Mucosa of descending colon (tissue), 3 donors: ENCODE measurements around the gene LCN15. TPM values are rescaled to one million over a fixed set of nuclear protein-coding genes. Genes with fewer than 3 reads are reported as not detected.
A peak's percentile ranks its signal among the peaks of the same experiment; 100 is the strongest.

ENCODE experiments used
- ATAC-seq: fragments of 200-7000 bp; cut with Tn5 transposase; one replicate; pipeline ENCODE4 v1.9.1; 2020; ENCODE audit warnings: mild to moderate bottlenecking, moderate library complexity
- DNase-seq, 3 donors: peaks; one replicate each; pipeline ENCODE4 v3.0.0-alpha.2; 2020
- H3K36me3 ChIP-seq: fragments of 200-600 bp; one replicate; pipeline ENCODE4 v1.8.0; 2021; ENCODE audit warnings: low read depth, mild to moderate bottlenecking
- H3K4me1 ChIP-seq: fragments of 200-600 bp; one replicate; pipeline ENCODE4 v1.8.0; 2021; ENCODE audit warnings: low read depth, mild to moderate bottlenecking
- H3K4me3 ChIP-seq: fragments of 200-600 bp; one replicate; pipeline ENCODE4 v1.8.0; 2021; ENCODE audit warnings: mild to moderate bottlenecking
- H3K9me3 ChIP-seq: fragments of 200-600 bp; one replicate; pipeline ENCODE4 v1.8.0; 2021; ENCODE audit warnings: mild to moderate bottlenecking
- intact Hi-C, 2 donors: fragments of 100-400 bp; cut with DNase I in 1 of 2; cut with micrococcal nuclease in 1 of 2; formaldehyde crosslinking; loops; one replicate each; pipeline versions ENCODE4 v1.11.0 to v1.11.1; 2022; cut with DNase I, micrococcal nuclease
- total RNA-seq, 3 donors: library from RNA; stranded (reverse); fragmentation: NEBNext Ultra II Directional in 2 of 3; extraction: Animal tissue kit (Norgen Biotek cat#: 25700) in 2 of 3; gene quantifications; one replicate each; pipeline versions ENCODE4 v1.2.1 to v1.2.4, GENCODE V29; 2021 to 2023
- TF ChIP-seq, protein P1 (sequence below): fragments of 200-600 bp; IDR thresholded peaks from one replicate; pipeline ENCODE4 v1.8.0; 2022; ENCODE audit warnings: antibody characterized with exemption, mild to moderate bottlenecking
- donor health status: DM: no; HTN: no; CAD: no; lungs with moderate emphysema.
- donor health status: DM: no; HTN: no; CAD: no.
- donor health status: DM: no; HTN: yes; CAD: no.

Gene LCN15
- total RNA-seq, 3 donors from 2014 or later, result 1.6 to 17.2 (median 3.7) TPM

DNA sequence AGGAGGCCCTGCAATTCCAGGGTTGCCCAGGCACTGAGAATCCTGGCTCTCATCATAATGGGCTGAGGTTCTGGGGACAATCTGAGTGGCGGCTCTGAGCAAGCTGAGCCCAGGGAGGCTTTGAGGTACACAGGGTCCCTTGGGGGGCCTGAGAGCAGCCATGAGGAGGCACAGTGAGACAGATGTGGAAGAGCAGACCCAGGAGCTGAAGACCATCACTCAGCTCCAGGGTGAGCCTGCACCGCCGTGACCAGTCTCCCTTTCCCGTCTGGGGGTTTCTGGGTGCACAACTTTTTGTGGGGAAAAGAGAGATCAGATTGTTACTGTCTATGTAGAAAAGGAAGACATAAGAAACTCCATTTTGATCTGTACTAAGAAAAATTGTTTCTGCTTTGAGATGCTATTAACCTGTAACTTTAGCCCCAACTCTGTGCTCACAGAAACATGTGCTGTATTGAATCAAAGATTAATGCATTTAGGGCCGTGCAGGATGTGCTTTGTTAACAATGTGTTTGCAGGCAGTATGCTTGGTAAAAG, 32.0 kb upstream of the LCN15 start, which contains the start of gene CCDC183:
Gene CCDC183 (plus strand): TSS at position 101 of the 537 bp plus-strand sequence. CDS start 60 bp downstream, at position 161.
- ATAC-seq (no peak), DNase-seq (no peak)
- Histone ChIP-seq H3K4me1 (peaks cover 60% of the 10 kb centered on the region), H3K9me3 (no peaks in the 10 kb centered on the region), H3K36me3 (no peaks in the 10 kb centered on the region), H3K4me3 (no peak within 1 kb of the TSS)
- intact Hi-C loops, result no loop called here
- TF ChIP-seq, protein P1, sequence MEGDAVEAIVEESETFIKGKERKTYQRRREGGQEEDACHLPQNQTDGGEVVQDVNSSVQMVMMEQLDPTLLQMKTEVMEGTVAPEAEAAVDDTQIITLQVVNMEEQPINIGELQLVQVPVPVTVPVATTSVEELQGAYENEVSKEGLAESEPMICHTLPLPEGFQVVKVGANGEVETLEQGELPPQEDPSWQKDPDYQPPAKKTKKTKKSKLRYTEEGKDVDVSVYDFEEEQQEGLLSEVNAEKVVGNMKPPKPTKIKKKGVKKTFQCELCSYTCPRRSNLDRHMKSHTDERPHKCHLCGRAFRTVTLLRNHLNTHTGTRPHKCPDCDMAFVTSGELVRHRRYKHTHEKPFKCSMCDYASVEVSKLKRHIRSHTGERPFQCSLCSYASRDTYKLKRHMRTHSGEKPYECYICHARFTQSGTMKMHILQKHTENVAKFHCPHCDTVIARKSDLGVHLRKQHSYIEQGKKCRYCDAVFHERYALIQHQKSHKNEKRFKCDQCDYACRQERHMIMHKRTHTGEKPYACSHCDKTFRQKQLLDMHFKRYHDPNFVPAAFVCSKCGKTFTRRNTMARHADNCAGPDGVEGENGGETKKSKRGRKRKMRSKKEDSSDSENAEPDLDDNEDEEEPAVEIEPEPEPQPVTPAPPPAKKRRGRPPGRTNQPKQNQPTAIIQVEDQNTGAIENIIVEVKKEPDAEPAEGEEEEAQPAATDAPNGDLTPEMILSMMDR, result no peak

DNA sequence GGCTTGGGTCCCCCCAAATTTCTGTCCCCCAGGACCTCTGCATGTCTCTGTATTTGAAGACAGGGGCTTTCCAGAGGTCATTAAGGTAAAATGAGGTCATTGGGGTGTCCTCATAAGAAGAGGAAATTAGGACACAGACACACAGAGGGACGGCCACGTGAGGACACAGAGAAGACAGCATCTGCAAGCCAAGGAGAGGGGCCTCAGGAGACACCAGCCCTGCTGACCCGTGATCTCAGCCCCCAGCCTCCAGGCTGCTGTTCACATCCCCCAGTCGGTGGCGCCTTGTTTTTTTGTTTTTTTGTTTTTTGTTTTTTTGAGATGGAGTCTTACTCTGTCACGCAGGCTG, 30.7 kb upstream of the LCN15 start:
- Histone ChIP-seq H3K9me3 (no peaks in the 10 kb centered on the region), H3K4me1 (peaks cover 57% of the 10 kb centered on the region), H3K36me3 (peaks cover 3% of the 10 kb centered on the region), H3K4me3 (no peak overlapping the region)
- ATAC-seq (no peak), DNase-seq (no peak)
- intact Hi-C loops, result no loop called here
- TF ChIP-seq, protein P1, result no peak

DNA sequence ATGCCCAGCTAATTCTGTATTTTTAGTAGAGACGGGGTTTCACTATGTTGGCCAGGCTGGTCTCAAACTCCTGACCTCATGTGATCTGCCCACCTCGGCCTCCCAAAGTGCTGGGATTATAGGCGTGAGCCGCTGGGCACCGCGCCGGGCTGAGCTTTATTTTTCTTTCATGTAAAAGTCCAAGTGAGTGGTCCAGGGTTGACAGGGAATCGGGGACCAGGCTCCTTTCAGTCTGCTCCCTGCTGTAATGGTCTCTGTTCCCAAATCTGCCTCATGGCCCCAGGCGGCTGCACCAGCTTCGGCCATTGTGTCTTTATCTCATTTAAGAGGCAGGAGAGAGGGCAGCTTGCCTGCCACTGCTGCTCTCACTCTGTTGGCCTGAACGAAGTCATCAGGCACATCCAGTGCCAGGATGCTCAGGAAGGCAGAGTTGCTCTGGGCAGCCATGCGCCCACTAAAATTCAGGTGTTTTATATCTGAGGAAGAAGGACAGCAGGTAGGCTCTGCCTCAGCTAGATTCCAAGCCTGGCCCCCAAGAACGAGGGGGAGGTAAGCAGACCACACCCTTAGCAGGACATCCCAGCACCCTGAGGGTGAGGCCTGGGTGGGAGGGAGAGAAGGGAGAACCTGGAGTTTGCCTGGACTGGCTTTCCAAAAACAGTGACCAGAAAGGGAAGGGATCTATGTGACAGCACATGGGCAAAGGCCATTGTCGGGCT, 30.1 kb upstream of the LCN15 start:
- ATAC-seq (no peak), DNase-seq (no peak)
- Histone ChIP-seq H3K4me3 (no peak overlapping the region), H3K9me3 (no peaks in the 10 kb centered on the region), H3K4me1 (peaks cover 57% of the 10 kb centered on the region), H3K36me3 (peaks cover 3% of the 10 kb centered on the region)
- TF ChIP-seq, protein P1, result no peak
- intact Hi-C loops, result no loop called here

DNA sequence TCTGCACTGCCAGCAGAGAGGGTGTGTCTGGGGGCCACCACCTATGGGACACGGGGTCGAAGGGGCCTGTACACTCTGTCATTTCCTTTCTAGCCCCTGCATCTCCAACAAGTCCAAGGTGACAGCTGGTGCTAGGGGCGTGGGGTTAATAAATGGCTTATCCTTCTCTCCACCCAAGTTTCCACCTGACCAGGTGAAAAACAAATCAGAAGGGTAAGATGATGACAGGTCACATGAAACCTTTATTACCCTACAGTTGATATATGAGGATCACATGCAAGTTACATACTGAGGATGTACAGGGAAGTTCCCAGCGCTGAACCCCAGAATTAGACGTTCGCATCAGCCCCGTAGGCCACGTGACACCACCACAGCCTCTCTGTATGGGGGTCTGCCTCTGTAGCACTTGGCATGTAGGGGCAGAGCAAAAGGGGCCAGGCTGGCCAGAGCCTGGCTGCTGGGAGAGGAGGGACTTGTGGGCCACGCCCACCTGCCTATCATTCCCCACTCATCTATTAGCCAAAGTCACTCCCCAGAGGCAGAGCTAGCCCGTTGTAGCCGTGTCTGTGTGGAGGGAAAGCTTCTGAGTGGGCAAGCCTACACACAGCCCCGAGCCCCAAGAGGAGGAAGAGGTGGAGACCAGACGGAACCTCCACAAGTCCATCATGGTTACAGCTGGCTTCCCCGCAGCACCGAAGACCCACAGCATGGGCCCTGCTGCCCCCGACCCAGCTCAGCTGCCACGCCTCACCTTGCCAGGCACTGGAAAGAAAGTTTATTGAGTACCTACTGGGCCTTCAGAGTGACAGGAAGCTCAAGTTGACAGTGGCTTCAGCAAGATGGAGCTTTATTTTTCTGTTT, 29.0 kb upstream of the LCN15 start:
- Histone ChIP-seq H3K36me3 (peaks cover 3% of the 10 kb centered on the region), H3K4me1 (peaks cover 49% of the 10 kb centered on the region), H3K4me3 (no peak overlapping the region), H3K9me3 (no peaks in the 10 kb centered on the region)
- intact Hi-C loops, result no loop called here
- peak; percentile 62 to 71 (median 69) for DNase-seq
- ATAC-seq, result peak; percentile 0
- TF ChIP-seq, protein P1, result no peak

DNA sequence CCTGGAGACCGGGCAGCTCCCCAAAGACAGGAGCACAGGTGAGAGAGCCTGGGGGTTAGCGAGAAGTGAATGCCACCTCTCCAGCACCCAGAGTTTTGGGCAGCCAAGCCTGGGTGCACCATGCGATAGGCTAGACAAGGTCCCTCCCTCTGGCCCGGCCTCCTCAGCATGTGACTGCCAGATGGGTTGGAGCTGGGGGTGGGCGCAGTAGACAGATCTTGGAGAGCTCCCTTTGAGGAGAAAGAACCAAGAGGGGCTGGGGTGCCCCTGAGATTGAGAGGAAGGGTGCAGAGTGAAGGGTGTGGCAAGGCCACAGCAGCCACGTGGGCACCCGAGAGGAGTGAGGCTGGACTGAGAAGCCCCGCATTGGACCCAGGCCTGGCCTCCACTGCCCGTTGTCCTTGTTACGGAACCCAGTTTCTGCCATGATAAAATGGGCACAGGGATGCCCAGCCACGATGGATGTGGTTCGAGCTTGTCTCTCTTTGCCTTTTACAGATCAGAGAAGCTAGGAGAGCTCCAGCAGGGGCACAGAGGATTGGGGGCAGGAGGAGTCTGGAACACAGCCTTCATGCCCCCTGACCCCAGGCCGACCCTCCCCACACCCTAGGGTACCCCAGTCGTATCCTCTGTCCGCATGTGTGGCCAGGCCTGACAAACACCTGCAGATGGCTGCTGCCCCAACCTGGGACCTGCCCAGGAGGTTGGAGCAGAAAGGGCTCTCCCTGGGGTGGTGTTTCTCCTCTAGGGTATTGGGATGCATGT, 28.2 kb upstream of the LCN15 start:
- Histone ChIP-seq H3K36me3 (peaks cover 3% of the 10 kb centered on the region), H3K9me3 (no peaks in the 10 kb centered on the region), H3K4me1 (peaks cover 51% of the 10 kb centered on the region), H3K4me3 (no peak overlapping the region)
- peak; percentile 69 to 71 (median 71) for DNase-seq
- no peak for ATAC-seq
- TF ChIP-seq, protein P1, result no peak
- intact Hi-C loops, result no loop called here
